H1 (cell line): ENCODE data around the gene PDZRN3. TPM values are rescaled to one million over a fixed set of nuclear protein-coding genes. Genes with fewer than 3 reads are reported as not detected.

Experiments used
- CTCF ChIA-PET: fragments of 300-600 bp; sonication (Branson Sonifier 250); formaldehyde crosslinking; loops from one replicate; lab custom pipeline; 2021; ENCODE audit not compliant: partially characterized antibody; lab: Charles Lee
- POLR2A ChIA-PET: fragments of 300-600 bp; sonication (Branson Sonifier 250); formaldehyde crosslinking; loops from one replicate; lab custom pipeline; 2021; ENCODE audit warnings: inconsistent platforms; ENCODE audit not compliant: partially characterized antibody; lab: Charles Lee
- DNase-seq, 2 experiments: peaks; one replicate each; pipeline versions ENCODE4 v3.0.0 to v3.0.0-alpha.2; 2010 to 2022; ENCODE audit warnings: low spot score in 2 of 2, low read depth in 1 of 2, mixed read lengths in 1 of 2
- FAIRE-seq: peaks from 2 replicates; lab custom pipeline; 2011; peaks lifted over from hg19 to GRCh38; lab: Jason Lieb, UNC
- H2AFZ ChIP-seq: 2 replicates; pipeline ENCODE4 v1.8.1; 2012; ENCODE audit warnings: low read length, inconsistent platforms
- H2AK5ac ChIP-seq: 2 replicates; pipeline ENCODE4 v1.6.1; 2013; ENCODE audit warnings: low read depth, low read length
- H2BK120ac ChIP-seq: replicated peaks from 2 replicates; pipeline ENCODE3; 2013; ENCODE audit warnings: low read depth, low read length, inconsistent platforms
- H2BK12ac ChIP-seq: 2 replicates; pipeline ENCODE4 v1.6.1; 2013; ENCODE audit warnings: low read depth, low read length
- H2BK15ac ChIP-seq: 2 replicates; pipeline ENCODE4 v1.6.1; 2013; ENCODE audit warnings: low read length
- H2BK20ac ChIP-seq: 2 replicates; pipeline ENCODE4 v1.6.1; 2013; ENCODE audit warnings: low read length
- H2BK5ac ChIP-seq: 2 replicates; pipeline ENCODE4 v1.6.1; 2013; ENCODE audit warnings: low read depth, low read length
- H3K14ac ChIP-seq: 2 replicates; pipeline ENCODE4 v1.6.1; 2013; ENCODE audit warnings: inconsistent platforms; ENCODE audit not compliant: insufficient read length
- H3K18ac ChIP-seq: 2 replicates; pipeline ENCODE4 v1.6.1; 2013; ENCODE audit warnings: low read length; ENCODE audit errors: extremely low read depth
- H3K23ac ChIP-seq: 2 replicates; pipeline ENCODE4 v1.6.1; 2013; ENCODE audit warnings: inconsistent platforms; ENCODE audit not compliant: insufficient read length
- H3K23me2 ChIP-seq: 2 replicates; pipeline ENCODE4 v1.6.1; 2013; ENCODE audit warnings: low read depth, low read length
- H3K27ac ChIP-seq: 2 replicates; pipeline ENCODE4 v1.6.1; 2011; ENCODE audit warnings: low read depth, low read length, inconsistent platforms
- H3K27me3 ChIP-seq, 4 experiments: replicated peaks in 1 of 4; 1 replicate in 1 of 4; 2 replicates in 3 of 4; pipeline versions ENCODE4 v1.6.1 to v1.8.1; 2011 to 2013; ENCODE audit warnings: low read length in 3 of 4, mild to moderate bottlenecking in 3 of 4, inconsistent platforms in 2 of 4, mixed read lengths in 2 of 4, moderate library complexity in 1 of 4; ENCODE audit not compliant: control insufficient read depth in 3 of 4, insufficient read depth in 3 of 4; ENCODE audit errors: extremely low read depth in 1 of 4
- H3K36me3 ChIP-seq, 4 experiments: 2 replicates each; pipeline versions ENCODE4 v1.6.1 to v1.8.1; 2011 to 2013; ENCODE audit warnings: mild to moderate bottlenecking in 4 of 4, low read length in 3 of 4, moderate library complexity in 2 of 4, control low read depth in 1 of 4, inconsistent platforms in 1 of 4; ENCODE audit not compliant: insufficient read depth in 4 of 4, control insufficient read depth in 2 of 4
- H3K4ac ChIP-seq: replicated peaks from 2 replicates; pipeline ENCODE3; 2013; ENCODE audit warnings: low read length, low read depth, mixed read lengths, inconsistent platforms; ENCODE audit not compliant: insufficient read length
- H3K4me1 ChIP-seq, 4 experiments: replicated peaks in 1 of 4; 1 replicate in 1 of 4; 2 replicates in 3 of 4; pipeline versions ENCODE4 v1.6.1 to v1.8.1; 2011 to 2013; ENCODE audit warnings: low read length in 3 of 4, inconsistent platforms in 2 of 4, mixed read lengths in 1 of 4; ENCODE audit not compliant: insufficient read depth in 4 of 4, control insufficient read depth in 3 of 4
- H3K4me2 ChIP-seq, 2 experiments: 2 replicates each; pipeline versions ENCODE4 v1.6.1 to v1.8.1; 2011 to 2013; ENCODE audit warnings: low read depth in 2 of 2, low read length in 2 of 2, control low read depth in 1 of 2, inconsistent platforms in 1 of 2, mild to moderate bottlenecking in 1 of 2; ENCODE audit not compliant: insufficient read depth in 1 of 2
- H3K4me3 ChIP-seq, 4 experiments: fragments of 200-600, 300-600 bp in 1 of 4; sonication (generic), shearing (Covaris generic), sonication (Bioruptor Twin) in 1 of 4; 2 replicates each; pipeline versions ENCODE4 v1.5.1 to v1.8.1; 2011 to 2016; ENCODE audit warnings: low read length in 4 of 4, low read depth in 3 of 4, control low read depth in 2 of 4, inconsistent platforms in 2 of 4, mild to moderate bottlenecking in 2 of 4, mixed read lengths in 1 of 4, moderate library complexity in 1 of 4; ENCODE audit not compliant: insufficient read depth in 2 of 4; ENCODE audit errors: extremely low read depth in 1 of 4
- H3K56ac ChIP-seq: replicated peaks from 2 replicates; pipeline ENCODE3; 2013; ENCODE audit warnings: low read depth, mild to moderate bottlenecking, mixed read lengths, low read length, inconsistent platforms; ENCODE audit not compliant: insufficient read length
- H3K79me1 ChIP-seq: 2 replicates; pipeline ENCODE4 v1.6.1; 2013; ENCODE audit warnings: low read depth, low read length, control low read depth
- H3K79me2 ChIP-seq, 2 experiments: 2 replicates each; pipeline versions ENCODE4 v1.6.1 to v1.8.1; 2012 to 2013; ENCODE audit warnings: low read length in 2 of 2, mild to moderate bottlenecking in 2 of 2, inconsistent platforms in 1 of 2; ENCODE audit not compliant: insufficient read depth in 2 of 2, control insufficient read depth in 1 of 2
- H3K9ac ChIP-seq, 4 experiments: replicated peaks in 1 of 4; 1 replicate in 1 of 4; 2 replicates in 3 of 4; pipeline versions ENCODE4 v1.6.1 to v1.8.1; 2011 to 2013; ENCODE audit warnings: low read depth in 3 of 4, low read length in 3 of 4, control low read depth in 2 of 4, mild to moderate bottlenecking in 2 of 4, moderate library complexity in 2 of 4, inconsistent platforms in 1 of 4; ENCODE audit errors: extremely low read depth in 1 of 4
- H3K9me3 ChIP-seq, 2 experiments: 2 replicates each; pipeline versions ENCODE4 v1.6.1 to v1.8.1; 2012 to 2013; ENCODE audit warnings: mild to moderate bottlenecking in 2 of 2, moderate library complexity in 2 of 2, control low read depth in 1 of 2, inconsistent platforms in 1 of 2, low read depth in 1 of 2, low read length in 1 of 2, mixed read lengths in 1 of 2; ENCODE audit not compliant: insufficient read depth in 2 of 2
- H4K20me1 ChIP-seq, 2 experiments: replicated peaks in 1 of 2; 2 replicates each; pipeline versions ENCODE3 to v1.8.1; 2011 to 2013; ENCODE audit warnings: inconsistent platforms in 2 of 2, low read length in 2 of 2, mild to moderate bottlenecking in 1 of 2; ENCODE audit not compliant: insufficient read depth in 2 of 2, control insufficient read depth in 1 of 2
- H4K5ac ChIP-seq: 2 replicates; pipeline ENCODE4 v1.6.1; 2013; ENCODE audit warnings: low read length, low read depth, mixed read lengths, inconsistent platforms; ENCODE audit not compliant: insufficient read length
- H4K8ac ChIP-seq: 2 replicates; pipeline ENCODE4 v1.8.0; 2013; ENCODE audit warnings: mild to moderate bottlenecking, moderate library complexity, low read length, inconsistent platforms; ENCODE audit not compliant: insufficient read depth; ENCODE audit errors: extremely low read depth
- H4K91ac ChIP-seq: replicated peaks from 2 replicates; pipeline ENCODE3; 2013; ENCODE audit warnings: low read length, mixed read lengths, inconsistent platforms; ENCODE audit not compliant: insufficient read length
- CBX8 ChIP-seq: fragments of 300-800, 300-1000 bp; sonication (generic); IDR thresholded peaks from 2 replicates; pipeline ENCODE4 v1.7.1; 2016; ENCODE audit warnings: low read depth, low read length, borderline replicate concordance
- CHD2 ChIP-seq: IDR thresholded peaks from 2 replicates; pipeline ENCODE4 v1.6.1; 2012; ENCODE audit warnings: low read length, improper control_type of control experiment
- TAF1 ChIP-seq: IDR thresholded peaks from 2 replicates; pipeline ENCODE4 v1.6.1; 2011; ENCODE audit warnings: mild to moderate bottlenecking, low read depth, low read length
- WGBS, 2 experiments: shearing (Covaris generic) in 1 of 2; methylation state at CpG; one replicate each; pipeline versions ENCODE4 v1.1.6 to v1.1.7; 2013 to 2015; ENCODE audit warnings: low lambda C conversion rate in 2 of 2, mixed read lengths in 2 of 2, inconsistent platforms in 1 of 2, low coverage in 1 of 2, missing lambda C conversion rate in 1 of 2; ENCODE audit not compliant: insufficient replicate concordance in 2 of 2, insufficient coverage in 1 of 2, insufficient read length in 1 of 2; ENCODE audit errors: extremely low coverage in 1 of 2, missing lambda C conversion rate in 1 of 2; 5-methylcytosine and 5-hydroxymethylcytosine counted together
- polyA plus RNA-seq, 7 experiments: library from polyadenylated mRNA; depleted of rRNA in 3 of 7; stranded (reverse) in 5 of 7; unstranded in 2 of 7; fragments of >200 nt in 5 of 7; fragments of 200-250 nt in 2 of 7; gene quantifications; 1 replicate in 5 of 7; 2 replicates in 1 of 7; 4 replicates in 1 of 7; pipeline versions ENCODE4 v1.2.1 to v1.2.3, GENCODE V29; 2011 to 2013; ENCODE audit warnings: missing spikeins in 2 of 7, mixed read lengths in 2 of 7
- total RNA-seq: library from RNA; stranded (reverse); fragmentation: NEBNext Ultra II Directional; extraction: Animal tissue kit (Norgen Biotek cat#: 25700); gene quantifications from 2 replicates; pipeline ENCODE4 v1.2.1, GENCODE V29; 2021
- TF ChIP-seq, protein P1 (sequence below): IDR thresholded peaks from 2 replicates; pipeline ENCODE4 v1.6.1; 2011; ENCODE audit warnings: low read depth, mild to moderate bottlenecking, low read length; ENCODE audit not compliant: insufficient read depth

The PDZRN3 gene
- total and polyA plus RNA-seq, 2 of the 8 experiments (the other 6 are each of a cell fraction or from before 2014, with no cell fraction given) = 4.2 to 20.5 TPM

DNA sequence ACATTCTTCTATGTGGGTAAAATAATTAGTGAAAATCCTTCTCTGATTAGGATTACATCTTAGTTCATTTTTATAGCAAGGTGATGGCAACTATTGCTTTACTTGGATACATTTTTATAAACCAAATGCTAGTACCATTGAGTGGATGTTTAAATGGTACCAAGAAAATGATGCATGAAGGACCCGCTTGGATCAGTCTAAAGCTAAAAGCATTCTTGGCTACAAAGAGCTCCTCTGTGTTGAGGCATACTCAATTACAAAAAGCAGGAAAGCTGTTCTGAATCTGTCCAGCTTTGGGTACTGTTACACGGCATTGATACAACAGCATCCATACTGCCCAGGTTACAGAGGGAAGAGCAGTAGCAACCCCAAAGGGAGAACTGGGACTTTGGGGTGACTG, 217.2 kb downstream of the PDZRN3 start:
- Histone ChIP-seq H3K4me1 (peaks cover 0 to 3% (median 0%) of the 10 kb centered on the region in 4 experiments; a peak in 1 of 7 replicates), H2AK5ac (no peak overlapping the region), H3K79me1 (no peaks in the 10 kb centered on the region), H2BK15ac (no peak overlapping the region), H3K23me2 (no peaks in the 10 kb centered on the region), H3K9me3 (no peaks in the 10 kb centered on the region), H4K91ac (no peak overlapping the region), H3K36me3 (no peaks in the 10 kb centered on the region), H3K4me3 (no peak overlapping the region), H3K79me2 (no peaks in the 10 kb centered on the region), H3K4ac (no peak overlapping the region), H3K23ac (no peak overlapping the region), H3K14ac (no peak overlapping the region), H2BK20ac (no peak overlapping the region), H4K20me1 (no peaks in the 10 kb centered on the region), H3K4me2 (no peak overlapping the region), H2BK120ac (no peak overlapping the region), H2AFZ (no peak overlapping the region), H4K8ac (no peak overlapping the region), H4K5ac (no peak overlapping the region), H3K56ac (no peak overlapping the region), H3K9ac (no peak overlapping the region), H2BK12ac (no peak overlapping the region), H3K27ac (no peak overlapping the region), H3K18ac (no peak overlapping the region), H2BK5ac (no peak overlapping the region), H3K27me3 (no peaks in the 10 kb centered on the region)
- DNase-seq = no peak
- ChIA-PET POLR2A (no interaction called here), CTCF (interaction anchor here (2.4 kb wide), 1 partner anchor 11 kb away, joined by 13 read pairs; no protein-coding TSS in a partner anchor)
- no peak for FAIRE-seq
- WGBS, 2 experiments = 94% methylated on average over 2 of the region's 2 CpGs; no CpG with 5 or more reads in 1 of the 2 experiments
- TF ChIP-seq CHD2 = no peak
- TF ChIP-seq CBX8 = no peak
- TF ChIP-seq, protein P1, sequence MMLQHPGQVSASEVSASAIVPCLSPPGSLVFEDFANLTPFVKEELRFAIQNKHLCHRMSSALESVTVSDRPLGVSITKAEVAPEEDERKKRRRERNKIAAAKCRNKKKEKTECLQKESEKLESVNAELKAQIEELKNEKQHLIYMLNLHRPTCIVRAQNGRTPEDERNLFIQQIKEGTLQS = no peak
- TF ChIP-seq TAF1 = no peak
